Liver (tissue), 9 donors: ENCODE measurements around the gene TRIM42. TPM values are rescaled to one million over a fixed set of nuclear protein-coding genes. Genes with fewer than 3 reads are reported as not detected.

ENCODE experiments used
- DNase-seq: peaks from one replicate; pipeline ENCODE4 v3.0.0-alpha.2; 2017; ENCODE audit warnings: low spot score
- H3K27ac ChIP-seq, 2 donors: one replicate each; pipeline ENCODE4 v1.7.0; 2013; ENCODE audit warnings: inconsistent platforms in 2 of 2, low read length in 2 of 2, control low read depth in 1 of 2, low read depth in 1 of 2, mild to moderate bottlenecking in 1 of 2
- H3K27me3 ChIP-seq, 4 donors: one replicate each; pipeline versions ENCODE4 v1.6.1 to v1.7.0; 2013; ENCODE audit warnings: low read length in 3 of 4, inconsistent platforms in 1 of 4, mild to moderate bottlenecking in 1 of 4, moderate library complexity in 1 of 4; ENCODE audit not compliant: control insufficient read depth in 4 of 4, insufficient read depth in 4 of 4
- H3K36me3 ChIP-seq, 4 donors: one replicate each; pipeline versions ENCODE4 v1.6.1 to v1.7.0; 2013; ENCODE audit warnings: low read length in 3 of 4, mild to moderate bottlenecking in 3 of 4, low read depth in 1 of 4, moderate library complexity in 1 of 4; ENCODE audit not compliant: control insufficient read depth in 4 of 4, insufficient read depth in 3 of 4
- H3K4me1 ChIP-seq, 4 donors: one replicate each; pipeline versions ENCODE4 v1.6.1 to v1.7.0; 2013; ENCODE audit warnings: low read length in 3 of 4, mild to moderate bottlenecking in 3 of 4, moderate library complexity in 1 of 4; ENCODE audit not compliant: control insufficient read depth in 4 of 4, insufficient read depth in 4 of 4
- H3K4me3 ChIP-seq, 3 donors: one replicate each; pipeline versions ENCODE4 v1.6.1 to v1.7.0; 2013; ENCODE audit warnings: low read length in 3 of 3, control low read depth in 1 of 3, low read depth in 1 of 3, mild to moderate bottlenecking in 1 of 3
- H3K9ac ChIP-seq, 2 donors: one replicate each; pipeline ENCODE4 v1.7.0; 2013; ENCODE audit warnings: low read length in 2 of 2, mild to moderate bottlenecking in 2 of 2, moderate library complexity in 2 of 2, control low read depth in 1 of 2, low read depth in 1 of 2
- H3K9me3 ChIP-seq, 4 donors: one replicate each; pipeline versions ENCODE4 v1.6.1 to v1.7.0; 2013; ENCODE audit warnings: low read length in 3 of 4; ENCODE audit not compliant: control insufficient read depth in 4 of 4
- ATF3 ChIP-seq: IDR thresholded peaks from 2 replicates; pipeline ENCODE4 v1.6.1; 2016; ENCODE audit warnings: antibody characterized with exemption
- CTCF ChIP-seq: fragments of 150-350 bp; IDR thresholded peaks from 2 replicates; pipeline ENCODE4 v1.5.1; 2017; ENCODE audit warnings: improper control_type of control experiment, low read depth, low read length; ENCODE audit not compliant: missing input control
- EGR1 ChIP-seq, 2 donors: IDR thresholded peaks; 2 replicates each; pipeline ENCODE4 v1.6.1; 2016 to 2018; ENCODE audit warnings: antibody characterized with exemption in 2 of 2, low read depth in 2 of 2
- FOXA1 ChIP-seq: IDR thresholded peaks from 2 replicates; pipeline ENCODE4 v1.6.1; 2016; ENCODE audit warnings: antibody characterized with exemption
- FOXA2 ChIP-seq: IDR thresholded peaks from 2 replicates; pipeline ENCODE4 v1.6.1; 2016; ENCODE audit warnings: antibody characterized with exemption
- HNF4A ChIP-seq, 2 donors: conservative IDR thresholded peaks; 2 replicates each; pipeline ENCODE4 v1.6.1; 2016; ENCODE audit warnings: antibody characterized with exemption in 2 of 2, mild to moderate bottlenecking in 2 of 2
- MAX ChIP-seq: IDR thresholded peaks from 2 replicates; pipeline ENCODE4 v1.6.1; 2016; ENCODE audit warnings: antibody characterized with exemption
- NR2F2 ChIP-seq: IDR thresholded peaks from 2 replicates; pipeline ENCODE4 v1.6.1; 2016; ENCODE audit warnings: antibody characterized with exemption
- SP1 ChIP-seq: IDR thresholded peaks from 2 replicates; pipeline ENCODE4 v1.6.1; 2018; ENCODE audit warnings: antibody characterized with exemption, mild to moderate bottlenecking
- TAF1 ChIP-seq: conservative IDR thresholded peaks from 2 replicates; pipeline ENCODE4 v1.6.1; 2016; ENCODE audit warnings: antibody characterized with exemption, mild to moderate bottlenecking
- YY1 ChIP-seq: IDR thresholded peaks from 2 replicates; pipeline ENCODE4 v1.6.1; 2016; ENCODE audit warnings: antibody characterized with exemption, mild to moderate bottlenecking
- ZBTB33 ChIP-seq: IDR thresholded peaks from 2 replicates; pipeline ENCODE4 v1.6.1; 2016; ENCODE audit warnings: antibody characterized with exemption
- WGBS: extraction: QIAGEN DNeasy Blood & Tissue Kit; methylation state at CpG from one replicate; pipeline ENCODE4 v1.1.7; 2013; 5-methylcytosine and 5-hydroxymethylcytosine counted together
- polyA plus RNA-seq, 2 donors: library from polyadenylated mRNA; stranded (reverse) in 1 of 2; unstranded in 1 of 2; fragments of 200-250 nt in 1 of 2; fragments of >200 nt in 1 of 2; fragmentation: Nextera tagmentation in 1 of 2; extraction: Ambion mirVana in 1 of 2; gene quantifications; one replicate each; pipeline versions ENCODE4 v1.2.1 to v1.2.3, GENCODE V29; 2013 to 2015
- total RNA-seq, 2 donors: library from RNA; depleted of rRNA; stranded (reverse); fragments of >200 nt; gene quantifications; one replicate each; pipeline ENCODE4 v1.2.3, GENCODE V29; 2014
- donor health status: healthy.
- donor health status: healthy.
- donor health status: healthy.
- donor health status: healthy.
- donor health status: healthy.

The TRIM42 gene
- total and polyA plus RNA-seq, 4 donors = not detected

GRCh38 chr3:140727886-140728285 lies 50.0 kb downstream of the TRIM42 start:
- Histone ChIP-seq H3K4me1 (no peaks in the 10 kb centered on the region), H3K9ac (no peak overlapping the region), H3K27me3 (no peaks in the 10 kb centered on the region), H3K4me3 (no peak overlapping the region), H3K9me3 (no peaks in the 10 kb centered on the region), H3K27ac (no peak overlapping the region), H3K36me3 (no peaks in the 10 kb centered on the region)
- DNase-seq = no peak
- 91% methylated on average over 4 of the region's 4 CpGs for WGBS
- TF ChIP-seq FOXA1 (no peak), ZBTB33 (no peak)

GRCh38 chr3:140731440-140732119 lies 53.7 kb downstream of the TRIM42 start:
- no peak for TF ChIP-seq CTCF
- no peak for TF ChIP-seq HNF4A (conservative IDR thresholded peaks at IDR 0.05)
- no peak for TF ChIP-seq YY1
- no peak for TF ChIP-seq FOXA1
- TF ChIP-seq ATF3 = no peak
- no peak for TF ChIP-seq FOXA2
- TF ChIP-seq MAX = no peak
- TF ChIP-seq NR2F2 = no peak
- no peak for TF ChIP-seq ZBTB33
- TF ChIP-seq SP1 = no peak
- no peak for TF ChIP-seq EGR1 (IDR thresholded peaks at IDR 0.05; ENCODE audit: low read depth in 2 of 2)
- TF ChIP-seq TAF1 = no peak
- Histone ChIP-seq H3K4me3 (no peak overlapping the region), H3K27me3 (no peaks in the 10 kb centered on the region), H3K27ac (no peak overlapping the region), H3K9ac (no peak overlapping the region), H3K9me3 (no peaks in the 10 kb centered on the region), H3K4me1 (no peaks in the 10 kb centered on the region), H3K36me3 (no peaks in the 10 kb centered on the region)
- DNase-seq = no peak
- WGBS = 89% methylated on average over 6 of the region's 6 CpGs
